Stimulated activated CD4-positive, alpha-beta T cell treated with anti-CD3 and anti-CD28 coated beads, Interleukin-4, amount 100 ng/mL, for 24 hours (primary cell): ENCODE measurements around the gene ADAM15.
A peak's percentile ranks its signal among the peaks of the same experiment; 100 is the strongest.

ENCODE experiments used
- DNase-seq: peaks from one replicate; pipeline ENCODE4 v3.0.0-alpha.2; 2020

The ADAM15 gene

GRCh38 chr1:155012026-155012546 lies 39.0 kb upstream of the ADAM15 start:
- peak; percentile 38 for DNase-seq

GRCh38 chr1:155012776-155013602 lies 38.1 kb upstream of the ADAM15 start:
- peak; percentile 15 for DNase-seq

GRCh38 chr1:155013632-155014031 lies 37.5 kb upstream of the ADAM15 start:
- DNase-seq = peak; percentile 30

GRCh38 chr1:155014709-155015508 lies 36.2 kb upstream of the ADAM15 start:
- DNase-seq = no peak

GRCh38 chr1:155015527-155016230 lies 35.4 kb upstream of the ADAM15 start:
- DNase-seq = no peak

- DNase-seq = no peak
Observed at GRCh38 chr1:155016231-155016831, 34.8 kb upstream of the ADAM15 start.

- peak; percentile 91 for DNase-seq
Observed at GRCh38 chr1:155017041-155017945, 33.8 kb upstream of the ADAM15 start.

- no peak for DNase-seq
Observed at GRCh38 chr1:155017946-155018316, 33.2 kb upstream of the ADAM15 start.

GRCh38 chr1:155018617-155019348 lies 32.3 kb upstream of the ADAM15 start:
- DNase-seq = no peak

- DNase-seq = no peak
Observed at GRCh38 chr1:155019377-155020245, 31.5 kb upstream of the ADAM15 start.

- no peak for DNase-seq
Observed at GRCh38 chr1:155022136-155022926, 28.8 kb upstream of the ADAM15 start.

GRCh38 chr1:155022927-155023236 lies 28.2 kb upstream of the ADAM15 start:
- no peak for DNase-seq

GRCh38 chr1:155023627-155024026 lies 27.5 kb upstream of the ADAM15 start:
- no peak for DNase-seq

GRCh38 chr1:155024315-155024714 lies 26.8 kb upstream of the ADAM15 start:
- no peak for DNase-seq

- no peak for DNase-seq
Observed at GRCh38 chr1:155026154-155026553, 25.0 kb upstream of the ADAM15 start.

- no peak for DNase-seq
Observed at GRCh38 chr1:155026588-155026987, 24.5 kb upstream of the ADAM15 start.

GRCh38 chr1:155029513-155030242 lies 21.4 kb upstream of the ADAM15 start:
- no peak for DNase-seq

- no peak for DNase-seq
Observed at GRCh38 chr1:155030243-155030795, 20.8 kb upstream of the ADAM15 start.
